GM19240 (cell line): Measurements from ENCODE around the gene TNKS1BP1.

Experiments
- DNase-seq: peaks from one replicate; pipeline ENCODE4 v3.0.0; 2011; ENCODE audit warnings: low spot score; ENCODE audit not compliant: insufficient read length

TNKS1BP1 gene

DNA sequence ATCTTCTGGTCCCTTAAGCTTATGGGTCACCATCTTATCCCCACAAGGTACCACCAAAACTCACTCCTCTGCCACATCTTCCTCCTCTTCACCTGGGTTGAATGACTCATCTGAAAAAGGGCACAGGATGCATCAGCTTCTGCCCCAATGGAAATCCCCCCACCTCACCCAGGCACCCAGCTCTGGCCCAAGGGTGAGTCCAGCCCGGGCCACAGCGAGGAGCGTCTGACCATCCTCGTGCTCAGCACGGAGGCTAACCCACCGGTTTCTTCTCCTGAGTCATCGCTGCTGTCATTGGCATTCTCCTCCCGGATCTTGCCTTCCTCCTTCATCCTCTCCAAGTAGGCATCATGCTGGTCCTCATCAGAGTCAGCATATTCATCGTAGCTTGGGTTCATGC lies 5.3 kb upstream of the TNKS1BP1 start:
- no peak for DNase-seq

GRCh38 chr11:57327721-57328120 lies 3.0 kb upstream of the TNKS1BP1 start:
- no peak for DNase-seq

DNA sequence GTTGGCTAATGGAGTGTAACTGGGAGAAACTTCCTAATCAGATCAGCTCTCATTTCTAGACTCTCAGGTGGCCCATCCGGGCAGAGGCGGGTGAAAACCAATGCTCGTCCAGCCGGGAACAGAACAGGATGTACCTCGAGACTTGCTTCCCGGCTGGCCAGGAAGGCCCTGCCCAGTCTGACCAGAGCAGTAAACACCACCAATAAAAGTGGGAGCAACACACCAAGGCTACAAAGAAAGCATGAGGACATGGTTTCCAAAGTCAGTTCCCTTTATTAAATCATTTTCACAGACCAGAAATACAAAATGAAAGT lies 940 bp upstream of the TNKS1BP1 start:
- peak; percentile 33 for DNase-seq

GRCh38 chr11:57324154-57324885 lies 432 bp downstream of the TNKS1BP1 start:
- DNase-seq, result no peak

- DNase-seq, result no peak
These were observed 948 bp downstream of the TNKS1BP1 start for GRCh38 chr11:57323855-57324153.

GRCh38 chr11:57323167-57323854 lies 1.4 kb downstream of the TNKS1BP1 start:
- DNase-seq, result no peak

DNA sequence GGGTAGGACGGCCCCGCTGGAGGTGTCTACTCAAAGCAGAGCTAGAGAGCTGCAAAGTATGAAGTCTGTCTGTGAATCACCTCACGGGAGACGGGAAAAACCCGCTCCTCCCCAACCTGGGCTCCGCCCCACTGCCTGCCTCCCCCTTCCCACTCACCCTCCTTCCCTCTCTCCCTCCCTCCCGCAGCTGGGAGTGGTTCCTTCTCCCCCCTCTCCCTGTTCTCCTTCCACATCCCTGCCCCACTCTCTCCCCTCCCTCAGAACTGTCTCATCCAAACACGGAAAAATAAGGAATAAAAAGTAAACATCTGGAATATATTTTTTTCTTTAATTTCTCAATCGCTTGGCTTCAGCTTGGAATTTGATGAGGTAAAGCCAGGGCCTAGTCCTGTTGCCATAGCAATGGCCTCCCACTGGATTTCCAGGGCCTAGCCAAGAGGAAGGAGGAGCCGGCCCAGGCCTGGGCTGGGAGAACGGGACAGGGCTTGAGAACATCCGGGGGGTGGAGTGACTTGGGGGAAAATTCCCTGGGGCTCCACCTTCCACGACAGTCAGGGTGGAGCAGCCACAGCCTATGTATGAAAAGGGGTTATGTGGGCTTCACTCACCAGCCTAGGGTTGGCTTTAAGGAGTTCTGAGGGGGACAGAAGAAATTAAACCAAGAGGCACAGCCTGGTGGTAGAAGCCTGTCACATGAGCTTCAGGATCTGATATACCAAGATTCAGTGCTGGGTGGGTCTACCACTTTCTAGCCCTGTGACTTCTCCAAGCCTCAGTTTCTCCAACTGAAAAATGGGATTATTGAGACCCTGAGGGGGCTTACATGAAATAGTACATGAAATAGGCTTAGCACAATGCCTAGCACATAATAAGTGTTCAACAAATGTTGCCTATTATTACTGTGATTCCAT lies 2.2 kb downstream of the TNKS1BP1 start:
- DNase-seq, result no peak

GRCh38 chr11:57321388-57322255 lies 3.1 kb downstream of the TNKS1BP1 start:
- no peak for DNase-seq

DNA sequence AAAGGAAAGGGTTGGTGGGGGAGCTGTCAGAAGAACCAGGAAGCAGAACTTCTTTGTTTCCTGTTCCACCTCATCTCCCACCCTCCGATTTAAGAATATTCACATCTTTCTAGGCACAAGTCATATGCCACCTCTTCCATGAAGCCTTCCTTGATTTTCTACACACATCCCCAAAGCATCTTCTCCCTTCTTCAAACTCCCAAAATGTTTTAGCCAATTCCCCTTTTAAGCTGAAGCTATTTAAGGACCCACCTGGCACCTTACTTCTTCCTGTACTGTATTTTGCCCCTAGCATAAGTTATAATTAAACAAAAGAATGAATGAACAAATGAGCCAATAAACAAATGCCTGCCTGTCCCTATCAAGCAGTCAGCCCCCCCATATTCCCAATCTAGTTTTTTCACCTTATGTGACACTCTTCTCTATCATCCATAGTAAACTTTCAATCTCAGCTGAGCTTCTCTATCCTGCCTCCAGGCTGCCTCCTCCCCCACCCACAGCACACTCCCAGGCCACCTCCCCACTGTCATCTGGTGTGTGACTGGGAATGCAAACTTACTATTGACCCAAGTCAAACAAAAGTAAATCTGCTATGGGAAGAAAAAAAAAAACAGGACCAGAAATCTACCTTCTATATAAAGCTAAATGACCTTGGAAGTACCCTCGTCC lies 3.9 kb downstream of the TNKS1BP1 start:
- DNase-seq, result no peak

DNA sequence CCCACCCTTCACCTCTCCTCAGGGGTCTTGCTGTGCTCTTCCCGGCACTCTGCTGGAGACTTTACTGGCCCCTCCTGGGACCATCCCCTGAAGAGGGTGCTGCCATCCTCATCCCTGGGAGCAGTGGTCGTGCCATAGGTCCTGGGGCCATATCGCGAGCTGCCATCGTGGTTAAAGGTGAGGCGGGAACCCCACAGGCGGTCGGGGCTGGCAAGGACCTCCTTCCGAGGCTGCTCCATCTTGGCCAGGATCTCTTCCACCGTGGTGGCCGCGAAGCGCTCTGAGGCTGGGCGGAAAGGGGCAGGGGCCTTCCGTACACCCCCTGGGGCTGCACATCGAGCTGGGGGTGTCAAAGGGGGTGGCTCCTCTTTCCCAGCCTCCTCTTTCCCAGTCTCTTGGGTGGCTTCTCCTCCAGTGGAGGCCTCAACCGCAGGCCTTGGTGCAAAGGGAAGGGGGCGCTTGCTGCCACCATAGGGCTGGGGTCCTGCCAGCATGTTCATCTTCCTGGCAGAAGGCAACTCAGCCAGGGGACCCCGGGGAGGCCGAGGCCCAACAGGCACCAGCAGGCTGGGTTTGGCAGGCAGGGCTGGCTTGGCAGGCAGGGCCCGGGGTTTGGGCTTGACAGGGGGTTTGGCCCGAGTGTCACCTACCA lies 4.6 kb downstream of the TNKS1BP1 start:
- no peak for DNase-seq

GRCh38 chr11:57318178-57318577 lies 6.6 kb downstream of the TNKS1BP1 start:
- no peak for DNase-seq

DNA sequence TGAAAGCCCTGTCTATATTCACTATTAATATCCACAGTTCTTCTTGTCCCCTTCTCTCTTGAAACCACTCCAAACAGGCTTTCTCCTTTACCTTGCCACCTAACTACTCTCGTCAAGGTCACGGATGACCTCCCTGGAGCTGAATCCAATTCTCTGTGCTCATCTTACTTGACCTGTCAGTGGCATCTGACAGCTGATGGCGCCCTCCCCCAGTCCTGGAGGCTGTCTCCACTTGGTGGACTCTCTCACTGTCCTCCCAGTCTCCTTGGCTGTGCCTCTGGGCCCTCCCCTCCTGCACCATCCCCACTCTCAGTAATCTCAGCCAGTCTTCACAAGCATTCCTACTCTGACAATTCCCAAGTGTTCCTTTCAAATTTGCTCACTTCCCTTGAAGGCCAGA lies 8.7 kb downstream of the TNKS1BP1 start:
- no peak for DNase-seq

DNA sequence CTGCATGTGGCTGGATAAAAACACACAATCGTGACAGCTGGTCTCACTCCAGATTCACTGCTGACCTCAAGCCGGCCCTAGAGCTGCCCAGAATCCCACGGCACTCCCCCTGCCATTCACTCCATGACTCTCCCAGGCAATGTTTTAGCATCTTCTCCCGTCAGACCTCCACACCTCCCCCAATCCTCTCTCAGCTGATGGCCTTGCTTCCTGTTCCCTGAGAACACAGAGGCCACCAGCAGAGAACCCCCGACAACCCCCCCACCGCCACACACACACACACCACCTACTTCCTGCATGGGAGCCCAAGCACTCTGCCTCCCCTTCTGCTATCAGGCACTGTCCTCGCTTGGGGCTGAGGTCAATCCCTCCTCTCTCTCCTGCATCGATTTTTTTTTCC lies 9.3 kb downstream of the TNKS1BP1 start:
- no peak for DNase-seq

GRCh38 chr11:57314221-57314973 lies 10.4 kb downstream of the TNKS1BP1 start:
- DNase-seq, result no peak

GRCh38 chr11:57313788-57314135 lies 11.0 kb downstream of the TNKS1BP1 start:
- DNase-seq, result no peak

DNA sequence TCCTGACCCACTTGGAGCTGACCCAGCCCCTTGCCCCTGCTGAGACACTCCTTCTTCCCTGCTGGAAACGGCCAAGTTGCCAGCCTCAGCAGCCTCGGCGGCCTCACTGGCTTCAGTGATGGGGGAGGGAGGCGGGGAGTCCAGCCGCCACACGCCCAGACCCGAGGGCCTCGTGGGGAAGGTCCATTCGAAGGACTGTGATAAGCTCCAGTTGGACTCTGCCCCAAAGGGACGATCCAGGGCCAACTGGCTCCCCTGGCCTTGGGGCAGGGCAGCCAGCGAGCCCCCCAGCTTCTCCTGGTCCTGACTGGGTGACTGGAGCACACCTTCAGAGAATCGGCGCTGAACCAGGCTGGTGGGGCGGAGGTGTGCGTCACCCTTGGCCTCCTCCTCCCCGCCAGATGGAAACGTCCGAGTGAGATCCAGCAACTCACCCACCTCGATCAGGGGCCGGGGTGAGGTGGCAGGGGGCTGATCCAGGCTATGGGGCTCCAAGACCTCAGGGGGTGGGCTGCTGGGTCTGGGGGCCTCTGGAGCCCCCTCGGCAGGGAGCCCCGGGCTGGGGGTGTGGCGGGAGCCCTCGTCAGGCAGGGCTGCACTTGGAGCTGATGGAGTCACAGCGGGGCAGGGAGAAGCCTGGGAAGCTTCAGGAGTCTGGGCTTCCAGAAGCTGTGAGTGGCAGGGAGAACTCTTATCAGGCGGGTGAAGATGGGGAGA lies 11.5 kb downstream of the TNKS1BP1 start:
- no peak for DNase-seq

DNA sequence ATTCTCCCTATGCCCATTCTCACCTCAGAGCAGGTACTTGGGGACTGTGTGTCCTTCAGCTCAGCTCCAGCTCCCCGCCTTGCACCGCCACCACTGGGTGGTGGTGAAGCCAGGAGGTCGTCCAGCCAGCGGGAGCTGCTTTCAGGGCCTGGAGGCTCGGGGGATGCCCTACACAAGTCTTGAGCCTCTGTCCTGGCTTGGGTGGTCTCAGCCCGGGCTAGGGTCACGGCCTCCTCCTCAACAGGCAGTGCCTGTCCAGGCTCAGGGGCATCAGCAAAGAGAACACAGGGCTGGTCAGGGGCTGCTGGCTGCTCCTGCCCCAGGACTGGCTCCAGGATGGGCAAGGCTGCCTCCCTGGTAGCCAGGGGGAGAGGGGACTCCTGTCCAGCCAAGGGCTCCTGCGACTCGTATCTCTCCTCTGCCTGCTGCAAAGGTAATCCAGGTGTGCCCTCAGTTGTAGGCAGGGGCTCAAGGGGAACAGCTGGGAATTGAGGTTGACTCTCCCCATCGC lies 12.2 kb downstream of the TNKS1BP1 start:
- DNase-seq, result no peak

- peak; percentile 86 for DNase-seq
These were observed 13.4 kb downstream of the TNKS1BP1 start for GRCh38 chr11:57311109-57311936.
